ENCODE measurements around the gene CADPS.

CADPS gene

DNA sequence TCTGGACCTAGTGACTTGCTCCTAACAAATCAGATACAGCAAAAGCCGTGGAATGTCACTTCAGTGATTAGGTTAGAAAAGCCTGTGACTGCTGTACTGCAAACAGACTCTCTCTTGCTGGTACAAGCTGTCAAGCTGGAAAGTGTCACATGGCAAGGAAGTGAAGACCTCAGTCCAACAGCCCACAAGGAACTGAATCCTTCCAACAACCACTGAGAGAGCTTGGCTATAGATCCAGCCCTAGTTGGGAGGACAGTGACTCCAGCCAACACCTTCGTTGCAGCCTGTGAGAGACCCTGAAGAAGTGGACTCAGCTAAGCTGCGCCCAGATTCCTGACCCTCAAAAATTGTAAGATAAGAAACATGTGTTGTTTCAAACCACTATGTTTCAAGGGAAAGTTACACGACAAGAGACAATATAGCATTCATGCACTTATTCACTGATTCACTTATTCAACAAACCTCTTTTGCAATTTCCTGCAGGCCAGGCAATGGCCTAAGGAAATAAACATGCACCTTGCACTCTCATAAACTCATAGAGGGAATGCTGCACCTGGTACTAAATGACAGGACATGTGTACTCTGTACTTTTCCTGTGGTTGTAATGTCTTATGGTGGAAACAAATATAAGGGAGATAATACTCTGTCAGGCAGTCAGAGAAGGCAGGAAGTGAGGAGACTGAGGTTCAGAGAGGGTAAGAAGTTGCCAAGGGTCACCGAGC, 142.9 kb downstream of the CADPS start:
- DNase-seq = no peak

DNA sequence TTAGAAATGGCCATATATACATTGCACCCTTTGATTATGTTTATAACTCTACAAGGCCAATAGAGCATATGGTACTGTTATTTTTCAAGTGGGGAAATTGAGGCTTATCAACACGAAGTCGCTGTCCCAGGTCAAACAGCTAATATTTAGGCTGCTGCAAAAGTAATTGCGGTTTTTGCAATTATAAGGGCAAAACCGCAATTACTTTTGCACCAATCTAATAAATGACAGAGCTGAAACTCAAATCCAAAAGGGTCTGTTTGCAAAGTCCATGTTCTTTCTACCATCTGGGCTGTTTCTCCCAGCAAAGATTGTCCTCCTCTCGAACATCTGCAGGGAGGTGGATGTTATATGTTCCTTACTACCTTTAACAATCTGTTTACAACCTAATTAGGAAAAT, 147.2 kb downstream of the CADPS start:
- no peak for DNase-seq

DNA sequence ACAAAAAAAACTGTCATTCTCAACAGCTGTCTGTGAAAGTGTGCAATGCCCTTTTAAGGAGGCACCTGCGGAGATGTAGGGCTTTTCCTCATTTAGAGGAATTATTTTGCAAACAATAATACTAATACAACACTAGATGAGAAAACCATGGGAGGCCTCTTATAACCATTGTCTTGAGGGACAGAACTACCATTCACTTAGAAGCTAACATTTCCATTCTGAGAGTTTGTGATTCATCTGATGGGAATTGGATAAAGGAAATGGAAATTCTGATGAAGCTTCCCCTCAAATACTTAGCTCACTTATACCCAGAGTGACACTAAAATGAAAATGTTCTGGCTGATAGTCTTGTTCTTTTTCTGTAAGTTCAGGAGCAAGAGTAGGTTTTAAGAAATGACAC, 147.7 kb downstream of the CADPS start:
- DNase-seq = no peak

DNA sequence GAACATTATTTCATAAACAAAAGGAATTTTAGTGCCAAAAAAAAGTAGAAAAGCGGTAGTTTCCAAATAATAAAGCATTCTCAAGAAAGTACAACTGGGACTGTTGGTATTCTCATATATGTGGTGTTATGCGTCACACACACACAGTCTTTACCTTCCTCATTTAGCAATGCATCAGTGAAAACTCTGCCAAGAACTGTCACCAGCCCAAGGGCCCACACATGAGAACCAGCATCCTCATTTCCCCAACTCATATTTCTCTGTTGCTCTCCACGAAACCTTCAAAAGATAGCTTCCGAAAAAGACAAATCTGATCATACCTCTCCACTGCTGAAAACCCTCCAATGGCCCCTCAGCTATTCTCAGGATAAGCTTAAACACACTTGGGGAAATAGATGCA, 150.7 kb downstream of the CADPS start:
- no peak for DNase-seq

DNA sequence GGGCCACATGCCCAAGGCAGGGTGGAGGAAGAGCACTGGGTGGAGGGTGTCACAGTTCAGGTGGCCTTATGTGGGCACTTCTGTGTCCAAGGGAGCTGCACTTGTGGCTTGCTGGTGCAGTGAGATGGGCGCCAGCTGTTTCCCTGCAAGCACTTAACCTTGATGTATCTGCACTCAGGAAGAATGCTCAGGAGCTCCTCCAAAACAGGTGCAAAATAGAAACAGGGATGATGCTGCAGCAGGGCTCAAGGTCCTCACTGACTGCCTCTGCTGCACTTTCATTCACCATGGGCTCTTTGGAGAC, 151.3 kb downstream of the CADPS start:
- DNase-seq = no peak

DNA sequence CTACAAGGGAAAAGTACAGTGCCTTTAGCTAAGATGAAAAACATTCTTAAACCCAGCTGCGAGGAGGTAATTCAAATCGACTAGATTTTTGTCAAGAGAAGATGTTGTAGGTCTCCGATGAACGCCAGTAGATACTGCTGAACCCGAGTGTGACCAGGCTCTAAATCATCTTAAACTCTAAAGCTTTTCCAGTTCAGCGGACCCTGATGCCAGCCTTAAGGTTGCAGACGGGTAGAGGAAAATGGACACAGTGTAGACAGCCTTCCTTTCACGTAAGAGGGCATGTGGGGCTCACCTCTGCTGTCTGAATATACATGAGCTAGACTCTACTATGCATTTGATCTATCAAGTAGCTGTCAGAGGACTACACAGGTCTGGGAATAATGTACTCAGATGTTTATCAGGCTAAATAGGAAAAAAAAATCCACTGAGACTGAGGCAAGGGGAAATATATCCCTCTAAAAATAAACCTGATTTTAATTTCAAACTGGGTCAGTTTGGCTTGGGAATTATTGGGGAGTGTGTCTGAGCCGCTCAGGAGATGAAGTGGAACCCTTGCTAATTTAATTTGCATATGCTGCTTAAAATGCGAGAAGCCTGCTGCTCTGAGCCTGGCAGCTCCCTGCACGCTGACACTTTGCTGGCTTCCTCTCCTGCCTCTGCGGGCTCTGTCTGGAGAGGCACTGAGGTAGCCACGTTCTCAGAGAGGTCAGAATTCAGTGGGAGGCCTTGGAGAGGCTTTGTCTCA, 151.9 kb downstream of the CADPS start:
- DNase-seq = no peak

DNA sequence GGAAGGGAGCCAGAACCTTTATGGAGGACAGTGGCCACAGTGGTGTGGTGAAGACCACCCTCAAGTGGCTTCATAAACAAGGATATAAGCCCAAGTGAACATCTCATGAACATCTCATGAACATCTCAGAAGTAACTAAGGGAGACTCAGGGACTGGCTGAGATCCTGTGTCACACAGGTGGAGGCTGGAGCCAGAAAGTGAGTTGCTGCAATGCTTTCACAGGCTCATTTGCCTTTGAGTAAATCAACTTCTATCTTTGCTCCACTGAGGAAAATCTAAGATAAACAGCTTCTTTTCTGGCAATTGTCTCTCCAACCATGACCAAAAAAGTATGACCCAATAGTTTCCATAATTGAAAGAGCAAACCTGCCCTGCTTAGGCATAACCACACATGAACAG, 152.9 kb downstream of the CADPS start:
- no peak for DNase-seq

DNA sequence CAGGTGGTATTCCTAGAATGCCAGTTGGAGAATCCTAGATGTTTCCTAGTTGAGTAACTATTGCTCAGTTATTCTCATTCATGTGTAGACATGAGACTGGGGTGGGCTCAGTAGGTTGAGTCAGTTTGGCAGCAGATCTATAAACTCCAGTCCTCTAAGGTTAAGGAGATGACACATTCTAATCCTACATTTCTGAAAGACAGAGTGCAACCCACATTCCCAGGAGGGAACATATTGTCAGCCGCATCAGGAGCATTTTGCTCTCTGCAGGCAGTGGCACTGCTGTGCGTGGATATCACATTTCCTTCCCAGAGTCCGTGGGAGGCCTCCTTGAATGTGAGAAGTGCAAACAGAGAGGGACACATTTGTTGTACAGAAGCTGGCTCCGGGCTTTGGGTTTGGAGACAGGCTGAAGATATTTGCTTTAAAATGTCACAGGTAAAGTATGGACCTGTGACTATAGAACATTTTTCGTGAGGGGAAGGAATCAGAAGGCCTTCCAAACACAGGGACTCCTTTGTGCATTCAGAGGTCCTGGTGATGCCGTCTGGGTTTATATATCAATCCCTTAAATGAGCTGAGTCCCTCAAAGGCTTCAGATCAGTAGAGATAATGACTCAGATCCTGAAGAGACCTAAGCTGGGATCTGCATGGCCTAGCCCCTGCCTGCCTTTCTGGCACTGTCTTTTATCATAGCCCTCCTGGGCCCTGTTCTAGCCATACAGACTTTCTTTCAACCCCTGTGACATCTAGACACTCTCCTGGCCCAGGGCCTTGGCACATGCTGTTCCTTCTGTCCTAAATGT, 156.5 kb downstream of the CADPS start:
- no peak for DNase-seq

DNA sequence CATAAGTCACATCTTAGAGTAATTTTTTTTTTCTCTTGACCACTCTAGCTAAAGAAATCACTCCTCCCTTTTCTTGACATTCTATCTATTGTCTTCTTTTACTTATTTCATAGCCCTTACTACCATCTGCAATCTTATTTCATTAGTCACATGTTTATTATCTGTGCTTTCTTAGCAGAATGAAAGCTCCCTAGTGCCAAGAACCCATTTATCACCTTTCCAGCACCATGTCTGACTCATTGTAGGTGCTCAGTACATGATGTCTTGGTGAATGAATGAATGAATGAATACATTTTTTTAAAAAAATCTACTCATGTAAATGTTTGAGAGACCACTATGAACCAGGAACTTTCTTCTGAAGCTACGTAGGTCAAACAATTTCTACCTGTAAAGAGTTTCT, 157.2 kb downstream of the CADPS start:
- no peak for DNase-seq

DNA sequence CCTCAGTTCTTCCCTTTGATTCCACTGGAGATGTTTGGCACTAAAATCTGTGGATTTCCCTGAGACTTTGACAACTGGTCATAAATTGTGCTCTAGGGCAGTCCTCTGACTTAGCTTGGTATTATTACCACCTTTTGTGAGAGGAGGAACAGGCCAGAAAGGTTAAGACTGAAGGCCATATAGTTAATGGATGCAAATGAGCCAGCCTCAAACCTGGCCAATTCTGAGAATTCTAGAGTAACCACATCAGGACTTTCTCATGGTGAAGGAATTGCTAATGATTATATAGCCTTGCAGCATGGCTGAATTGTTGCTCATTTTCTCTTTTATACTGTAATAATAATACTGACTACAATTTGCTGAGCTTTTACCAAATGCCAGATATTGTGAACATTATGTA, 162.5 kb downstream of the CADPS start:
- no peak for DNase-seq

DNA sequence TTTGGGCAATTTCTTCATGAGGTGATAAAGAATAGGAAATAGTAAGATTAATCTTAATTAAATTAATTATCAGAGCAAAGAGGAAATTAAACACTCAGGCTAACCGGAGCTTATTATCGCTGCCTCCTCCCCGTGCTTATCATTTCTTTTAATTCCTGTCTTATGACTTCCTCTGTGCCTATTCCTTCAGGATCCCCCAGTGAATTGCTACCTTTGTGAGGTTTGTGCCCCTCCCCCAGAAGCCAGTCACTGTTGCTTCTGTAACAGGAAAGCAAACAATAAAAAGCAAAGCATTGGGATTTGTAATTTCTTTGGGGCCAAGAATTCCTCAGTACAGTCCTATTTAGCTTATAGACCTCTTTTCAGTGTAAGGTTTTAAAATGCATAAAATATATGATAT, 164.5 kb downstream of the CADPS start:
- DNase-seq = no peak

DNA sequence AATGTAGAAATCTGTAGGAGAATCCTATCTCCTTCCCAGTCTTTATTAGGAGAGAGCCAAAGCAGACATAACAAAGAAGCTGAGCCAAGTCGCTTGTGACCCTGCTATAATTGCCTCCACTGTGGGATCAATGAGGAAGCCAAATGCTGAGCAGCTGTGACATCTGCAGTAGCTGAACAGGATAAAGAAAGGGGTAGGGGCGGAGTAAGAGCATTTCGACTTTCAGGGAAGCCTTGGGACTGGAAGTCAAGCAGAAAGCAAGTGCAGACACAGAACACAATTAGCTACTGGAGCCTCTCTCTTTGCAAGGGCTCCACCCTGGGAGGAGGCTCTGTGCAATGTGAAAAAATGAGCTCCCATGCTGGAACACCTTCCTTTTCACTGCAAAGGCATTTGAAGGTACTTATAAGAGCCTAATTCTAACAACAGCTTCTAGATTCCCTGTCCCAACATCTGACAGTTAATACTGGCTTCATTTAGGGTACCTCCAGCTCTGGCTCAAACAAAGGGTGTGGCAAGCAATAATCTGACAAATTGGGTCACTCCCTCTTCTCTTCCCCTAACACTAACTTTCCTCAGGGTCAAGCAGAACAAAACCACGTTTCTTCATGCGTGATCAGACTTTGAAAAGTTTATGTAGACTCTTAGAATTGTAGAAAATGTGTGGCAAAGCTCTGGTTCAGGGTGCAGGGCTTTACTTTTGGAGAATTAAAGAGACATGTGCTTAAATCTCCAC, 166.4 kb downstream of the CADPS start:
- no peak for DNase-seq

DNA sequence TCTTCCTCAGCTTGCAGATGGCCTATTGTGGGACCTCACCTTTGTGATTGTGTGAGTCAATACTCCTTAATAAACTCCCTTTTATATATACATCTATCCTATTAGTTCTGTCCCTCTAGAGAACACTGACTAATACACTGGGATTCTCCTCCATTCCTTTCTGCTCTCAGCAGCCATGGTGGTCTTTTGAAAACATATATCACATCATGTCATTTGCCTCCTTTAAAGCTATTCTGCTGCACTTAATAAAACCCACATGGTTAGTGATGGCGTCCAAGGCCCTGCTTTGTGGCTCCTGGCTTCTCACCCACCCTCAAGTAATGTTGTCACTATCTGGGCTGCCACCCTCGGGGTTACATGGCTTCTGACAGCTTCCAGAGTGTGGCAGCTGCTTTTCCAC, 169.5 kb downstream of the CADPS start:
- no peak for DNase-seq

DNA sequence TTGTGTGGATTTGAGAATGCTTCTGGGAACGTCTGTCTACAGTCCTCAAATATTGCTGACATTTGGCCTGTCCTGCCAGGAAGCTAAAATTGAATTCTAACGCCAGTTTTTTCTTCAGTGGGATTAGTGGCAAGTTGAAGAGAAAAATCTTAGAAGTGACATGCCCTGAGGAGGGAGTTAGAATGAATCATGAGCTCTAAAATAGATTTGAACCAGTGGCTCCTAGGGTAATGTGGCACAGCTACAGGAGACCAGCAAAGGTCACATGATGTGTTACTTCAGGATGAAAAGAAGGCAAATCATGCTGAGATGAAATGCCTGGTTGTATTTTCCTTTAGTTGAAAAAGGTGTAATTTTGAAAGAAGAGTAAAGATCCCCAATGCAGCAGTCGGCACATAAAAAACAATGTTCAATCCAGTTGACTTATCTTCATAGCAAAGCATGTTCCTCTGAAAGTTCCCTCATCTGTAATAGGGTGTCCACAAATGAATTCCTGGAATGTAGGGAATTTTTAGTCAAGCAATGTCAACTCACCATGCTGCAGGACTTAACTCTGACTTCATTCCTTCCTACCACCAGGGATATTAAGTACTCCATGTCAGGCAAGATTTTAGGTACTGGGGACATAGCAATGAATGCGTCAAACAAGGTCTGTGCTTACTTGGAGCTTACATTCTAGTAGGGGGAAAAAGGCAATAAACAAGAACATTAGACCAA, 171.6 kb downstream of the CADPS start:
- no peak for DNase-seq

DNA sequence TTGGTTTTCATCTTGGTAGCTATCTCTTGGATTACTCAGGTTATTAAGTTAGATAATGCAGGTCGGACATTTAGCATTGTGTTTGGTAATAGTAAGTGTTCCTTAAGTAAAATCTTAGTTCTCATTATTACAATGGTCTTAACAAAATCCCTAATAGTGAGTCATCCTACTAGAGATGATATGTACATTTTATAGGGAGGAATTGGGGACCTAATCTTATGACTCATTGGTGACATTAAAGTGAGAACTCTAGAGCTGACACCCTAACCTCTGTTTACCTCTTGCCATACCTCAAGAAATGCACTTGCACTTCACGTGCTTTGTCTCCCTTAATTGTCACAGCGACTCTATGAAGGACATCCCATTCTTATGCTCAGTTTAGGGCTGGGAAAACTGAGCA, 174.9 kb downstream of the CADPS start:
- no peak for DNase-seq

DNA sequence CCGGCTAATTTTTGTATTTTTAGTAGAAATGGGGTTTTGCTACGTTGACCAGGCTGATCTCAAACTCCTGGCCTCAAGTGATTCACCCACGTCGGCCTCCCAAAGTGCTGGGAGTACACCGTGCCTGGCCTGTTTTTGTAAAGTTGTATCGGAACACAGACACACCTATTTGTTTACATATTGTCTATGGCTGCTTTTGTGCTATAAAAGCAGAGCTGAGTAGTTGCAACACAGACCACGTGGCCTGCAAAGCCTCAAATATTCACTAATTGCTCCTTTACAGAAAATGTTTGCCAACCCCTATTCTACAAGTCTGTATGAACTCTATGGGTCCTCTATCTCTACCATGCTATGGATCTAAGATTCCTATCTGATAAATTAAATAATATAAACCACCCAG, 175.5 kb downstream of the CADPS start:
- no peak for DNase-seq

DNA sequence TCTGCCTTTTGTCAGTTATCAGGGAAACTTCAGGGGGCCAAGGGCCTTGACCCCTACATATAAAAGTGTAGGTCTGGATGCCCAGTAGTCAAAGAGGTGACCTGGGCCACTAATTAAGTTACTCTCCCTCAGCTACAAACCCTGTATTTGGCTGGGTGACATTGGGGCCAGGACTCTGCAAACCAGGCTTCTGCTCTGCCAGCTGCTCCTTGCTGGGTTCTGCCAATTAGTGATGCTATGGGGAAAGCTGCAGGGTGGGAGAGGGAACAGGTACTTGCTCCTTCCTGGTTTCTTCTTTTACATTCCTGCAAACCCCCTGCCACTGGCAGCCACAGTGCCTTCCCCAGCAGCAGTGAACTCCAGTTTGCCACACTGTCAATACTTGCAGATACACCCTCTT, 179.2 kb downstream of the CADPS start:
- no peak for DNase-seq

DNA sequence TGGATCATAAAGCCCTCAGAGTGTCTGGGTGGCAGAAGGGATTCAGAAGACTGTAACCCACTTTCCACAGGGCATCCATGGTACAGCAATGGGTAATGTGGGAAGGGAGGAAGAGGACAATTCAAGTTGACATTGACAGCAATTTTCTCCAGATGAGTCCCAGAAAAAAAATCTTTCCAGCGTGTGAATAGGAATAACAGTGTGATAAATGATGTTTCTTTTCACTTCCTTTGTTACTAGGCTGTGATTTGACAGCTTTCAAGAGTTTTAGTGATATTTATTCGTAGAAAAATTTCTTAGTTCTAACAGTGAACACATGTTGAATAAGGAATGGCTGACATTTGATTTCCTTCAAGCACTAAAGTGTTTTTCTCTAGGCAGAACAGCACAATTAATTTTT, 186.4 kb downstream of the CADPS start:
- DNase-seq = no peak

DNA sequence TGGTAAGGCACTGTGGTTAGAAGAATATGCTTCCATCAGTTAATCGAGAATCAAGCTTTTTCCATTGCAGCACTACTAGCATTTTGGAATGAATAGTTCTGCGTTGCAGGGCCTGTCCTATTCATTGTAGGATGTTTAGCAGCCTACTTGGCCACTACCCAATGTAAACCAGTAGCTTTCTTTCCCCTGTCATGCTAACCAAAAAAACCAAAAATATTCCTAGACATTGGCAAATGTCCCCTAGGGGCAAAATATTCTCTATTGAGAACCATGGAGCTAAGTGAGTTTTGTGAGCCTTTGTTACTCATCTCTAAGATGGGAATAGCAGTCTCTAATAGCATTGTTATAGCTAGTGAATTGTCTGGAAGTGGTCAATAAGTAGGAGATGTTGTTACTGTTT, 187.2 kb downstream of the CADPS start:
- no peak for DNase-seq

DNA sequence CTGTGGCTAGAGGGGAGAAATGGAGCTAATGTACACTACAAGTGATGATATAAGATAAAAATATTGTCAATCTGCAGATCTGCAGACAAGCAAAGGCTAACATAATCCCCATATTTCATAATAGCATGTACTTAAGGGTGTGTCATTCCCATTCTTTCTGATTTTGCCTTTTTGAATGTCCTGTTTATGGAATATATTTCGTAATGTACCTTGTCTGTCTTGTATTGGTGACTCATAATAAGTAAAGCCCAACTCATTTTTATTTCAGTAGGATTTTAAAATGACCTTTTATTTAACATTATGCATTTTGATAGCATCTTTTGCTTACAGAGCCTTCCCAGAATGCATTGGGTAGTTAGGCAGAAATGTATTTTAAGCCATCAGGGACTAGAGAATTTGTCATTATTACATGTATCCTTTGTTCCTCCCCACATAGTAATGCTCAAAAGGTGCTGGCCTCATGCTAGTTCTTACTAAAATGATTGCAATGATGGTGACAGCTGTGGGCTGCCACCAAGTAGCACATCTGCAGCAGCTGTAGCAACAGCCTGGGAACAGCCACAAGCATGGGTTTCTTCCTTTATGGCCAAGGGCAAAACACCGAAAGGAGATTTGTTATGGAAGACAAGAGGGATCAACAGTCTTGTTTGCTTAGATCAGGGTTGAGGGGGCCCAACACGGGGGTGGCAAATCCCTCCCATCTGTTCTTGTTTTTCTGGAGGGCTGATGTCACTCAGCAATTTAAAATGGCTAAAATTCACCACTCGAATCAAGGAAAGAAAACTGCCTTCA, 188.5 kb downstream of the CADPS start:
- no peak for DNase-seq

DNA sequence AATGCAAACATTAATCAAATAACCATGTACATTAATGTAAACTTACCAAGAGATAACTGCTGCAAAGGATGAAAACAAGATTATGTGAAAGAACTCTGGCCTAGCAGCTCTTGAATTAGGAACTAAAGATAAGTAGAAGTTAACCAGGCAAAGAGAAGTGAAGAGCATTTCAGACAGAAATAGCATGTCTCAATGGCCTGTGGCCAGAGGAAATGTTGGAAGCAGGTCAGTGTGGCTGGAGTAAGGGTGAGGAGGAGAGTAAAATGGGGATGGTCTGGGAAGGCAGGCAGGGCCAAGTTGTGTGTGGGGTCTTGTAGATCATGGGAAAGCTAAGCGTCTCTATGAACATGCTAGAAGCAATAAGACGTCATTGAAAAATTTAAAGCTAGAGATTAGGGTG, 192.4 kb downstream of the CADPS start:
- no peak for DNase-seq

DNA sequence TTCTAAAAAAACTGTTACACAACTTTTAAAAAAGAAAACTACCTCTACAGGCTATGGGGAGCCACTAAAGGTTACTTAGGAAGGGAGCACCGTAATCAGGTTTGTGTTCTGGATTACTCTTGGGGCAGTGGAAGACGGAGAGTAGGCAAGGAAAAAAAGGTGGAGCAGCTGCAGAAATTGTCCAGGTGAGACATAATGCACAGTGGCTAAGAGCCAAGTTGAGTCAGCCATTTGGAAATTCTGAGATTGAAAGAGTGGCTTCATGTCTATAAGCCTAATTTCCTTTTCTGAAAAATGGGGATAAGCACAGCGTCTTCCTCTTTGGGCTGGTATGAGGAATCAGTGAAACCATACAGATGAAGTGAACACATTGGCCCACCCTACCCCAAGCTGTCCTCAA, 195.2 kb downstream of the CADPS start:
- no peak for DNase-seq
